ENCODE data around the gene FARS2.

DNA sequence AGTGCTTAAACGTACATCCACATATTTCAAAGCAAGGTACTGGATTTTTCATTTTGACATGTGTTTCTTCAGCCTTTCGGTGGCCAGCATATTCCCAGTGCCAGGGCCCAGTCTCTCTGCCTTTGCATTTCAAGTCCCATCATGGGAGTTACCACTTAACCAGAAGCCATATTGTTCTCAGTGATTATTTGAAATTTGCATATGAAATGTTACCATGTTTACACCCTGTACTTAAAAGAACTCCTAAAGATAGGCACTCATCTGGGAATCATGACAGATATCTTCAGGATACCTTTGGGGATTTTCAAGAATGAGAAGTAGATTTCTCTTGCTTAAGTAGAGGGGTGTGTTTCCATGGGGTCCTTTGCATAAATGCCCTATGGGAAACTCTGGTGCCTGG is 377.9 kb downstream of the FARS2 start:
- TF ChIP-seq, protein P1, sequence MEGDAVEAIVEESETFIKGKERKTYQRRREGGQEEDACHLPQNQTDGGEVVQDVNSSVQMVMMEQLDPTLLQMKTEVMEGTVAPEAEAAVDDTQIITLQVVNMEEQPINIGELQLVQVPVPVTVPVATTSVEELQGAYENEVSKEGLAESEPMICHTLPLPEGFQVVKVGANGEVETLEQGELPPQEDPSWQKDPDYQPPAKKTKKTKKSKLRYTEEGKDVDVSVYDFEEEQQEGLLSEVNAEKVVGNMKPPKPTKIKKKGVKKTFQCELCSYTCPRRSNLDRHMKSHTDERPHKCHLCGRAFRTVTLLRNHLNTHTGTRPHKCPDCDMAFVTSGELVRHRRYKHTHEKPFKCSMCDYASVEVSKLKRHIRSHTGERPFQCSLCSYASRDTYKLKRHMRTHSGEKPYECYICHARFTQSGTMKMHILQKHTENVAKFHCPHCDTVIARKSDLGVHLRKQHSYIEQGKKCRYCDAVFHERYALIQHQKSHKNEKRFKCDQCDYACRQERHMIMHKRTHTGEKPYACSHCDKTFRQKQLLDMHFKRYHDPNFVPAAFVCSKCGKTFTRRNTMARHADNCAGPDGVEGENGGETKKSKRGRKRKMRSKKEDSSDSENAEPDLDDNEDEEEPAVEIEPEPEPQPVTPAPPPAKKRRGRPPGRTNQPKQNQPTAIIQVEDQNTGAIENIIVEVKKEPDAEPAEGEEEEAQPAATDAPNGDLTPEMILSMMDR (tag by site-specific recombination; IDR thresholded peaks at IDR 0.05) = no peak
- no peak for TF ChIP-seq ZNF132 (tag by site-specific recombination; IDR thresholded peaks at IDR 0.05; ENCODE audit: borderline replicate concordance)
- TF ChIP-seq ZNF701 (tag by site-specific recombination; IDR thresholded peaks at IDR 0.05) = no peak
- no peak for TF ChIP-seq ZNF843 (tag by site-specific recombination; IDR thresholded peaks at IDR 0.05)
- no peak for TF ChIP-seq ZBTB1 (tag by site-specific recombination; IDR thresholded peaks at IDR 0.05)
- no peak for TF ChIP-seq ZNF341 (tag by site-specific recombination; IDR thresholded peaks at IDR 0.05; ENCODE audit: low read depth)
- no peak for TF ChIP-seq ZBTB7A (tag by site-specific recombination; IDR thresholded peaks at IDR 0.05; ENCODE audit: low read depth)
- no peak for TF ChIP-seq ZNF623 (tag by site-specific recombination; IDR thresholded peaks at IDR 0.05)
- TF ChIP-seq ZFHX2 (tag by site-specific recombination; conservative IDR thresholded peaks at IDR 0.05) = no peak
